HepG2 (cell line): Measurements from ENCODE around the gene COL18A1.

Experiments used
- CBX5 ChIP-seq: sonication (generic); formaldehyde crosslinking; IDR thresholded peaks from 2 replicates; pipeline ENCODE4 v1.4.0; 2020; ENCODE audit warnings: missing genetic modification reagents, borderline replicate concordance
- CREBL2 ChIP-seq: sonication (generic); formaldehyde crosslinking; IDR thresholded peaks from 2 replicates; pipeline ENCODE4 v1.8.1; 2023; ENCODE audit warnings: missing genetic modification reagents, mild to moderate bottlenecking, borderline replicate concordance
- CTCF ChIP-seq: sonication (generic); formaldehyde crosslinking; IDR thresholded peaks from 2 replicates; pipeline ENCODE4 v1.5.0; 2020; ENCODE audit warnings: mild to moderate bottlenecking, missing genetic modification reagents, moderate library complexity
- JUN ChIP-seq: sonication (generic); formaldehyde crosslinking; IDR thresholded peaks from 2 replicates; pipeline ENCODE4 v1.4.0; 2020; ENCODE audit warnings: mild to moderate bottlenecking, missing genetic modification reagents
- TAF1 ChIP-seq: sonication (generic); formaldehyde crosslinking; IDR thresholded peaks from 2 replicates; pipeline ENCODE4 v1.4.0; 2020; ENCODE audit warnings: missing genetic modification reagents
- TCF12 ChIP-seq, 2 experiments: fragments of 450-650 bp in 1 of 2; sonication (generic) in 1 of 2; formaldehyde crosslinking in 1 of 2; IDR thresholded peaks; 2 replicates each; pipeline versions ENCODE4 v1.6.1 to v1.8.0; 2017 to 2022; ENCODE audit warnings: antibody characterized with exemption in 1 of 2, mild to moderate bottlenecking in 1 of 2, missing genetic modification reagents in 1 of 2, moderate library complexity in 1 of 2

- TF ChIP-seq CREBL2 (CRISPR knock-in tag) (no peak), CTCF (CRISPR knock-in tag) (no peak), JUN (CRISPR knock-in tag) (peak; percentile 60; the same call in 1 of the 2 replicates), CBX5 (CRISPR knock-in tag) (no peak), TAF1 (CRISPR knock-in tag) (no peak), TCF12 (IDR thresholded peaks at IDR 0.05) (no peak), TCF12 (CRISPR knock-in tag; IDR thresholded peaks at IDR 0.05) (no peak)
Observed at GRCh38 chr21:45363921-45364467, 41.0 kb upstream of the COL18A1 start.
